ENCODE results near the gene CAPNS1.
"Not testable (repeated sequence)": the region's sequence is repeated elsewhere in the genome, so short reads cannot be mapped to it uniquely, and the experiment has no call there.

Gene CAPNS1

GRCh38 chr19:36114721-36115452 is 25.0 kb upstream of the CAPNS1 start, which contains the start of gene POLR2I:
TSS of gene POLR2I (minus strand) at chr19:36114875. CDS start at chr19:36114856, 19 bp downstream.
- DNase-seq = peak; percentile 98

GRCh38 chr19:36115453-36116343 is 24.2 kb upstream of the CAPNS1 start, which contains the start of gene TBCB:
TSS of gene TBCB (plus strand) at chr19:36115468. CDS start at chr19:36115561, 93 bp downstream.
- peak; percentile 93 to 95 for DNase-seq

GRCh38 chr19:36116344-36116637 is 23.6 kb upstream of the CAPNS1 start:
- DNase-seq = no peak

GRCh38 chr19:36120092-36120983 is 19.5 kb upstream of the CAPNS1 start:
- DNase-seq = no peak

GRCh38 chr19:36120984-36121358 is 18.9 kb upstream of the CAPNS1 start:
- DNase-seq = no peak

GRCh38 chr19:36121486-36122124 is 18.3 kb upstream of the CAPNS1 start:
- no peak for DNase-seq

- DNase-seq = peak in 1 of 2 experiments; percentile 27
Measured at GRCh38 chr19:36125557-36125956, 14.3 kb upstream of the CAPNS1 start.

- no peak for DNase-seq
Measured at GRCh38 chr19:36128392-36128736, 11.5 kb upstream of the CAPNS1 start.

- DNase-seq = not testable (repeated sequence)
Measured at GRCh38 chr19:36131221-36131620, 8.6 kb upstream of the CAPNS1 start.

GRCh38 chr19:36134867-36135266 is 5.0 kb upstream of the CAPNS1 start:
- DNase-seq = not testable (repeated sequence)

GRCh38 chr19:36136964-36137686 is 2.7 kb upstream of the CAPNS1 start:
- peak in 1 of 2 experiments; percentile 19 for DNase-seq

GRCh38 chr19:36139120-36139472 is 770 bp upstream of the CAPNS1 start:
- no peak for DNase-seq

- peak; percentile 49 to 62 for DNase-seq
Measured at GRCh38 chr19:36140304-36141038, 605 bp downstream of the CAPNS1 start.

- DNase-seq = peak; percentile 92 to 93
Measured at GRCh38 chr19:36141039-36141927, 1.4 kb downstream of the CAPNS1 start.

- DNase-seq = no peak
Measured at GRCh38 chr19:36142046-36142445, 2.2 kb downstream of the CAPNS1 start.

GRCh38 chr19:36142496-36142895 is 2.6 kb downstream of the CAPNS1 start:
- DNase-seq = no peak

GRCh38 chr19:36144624-36145023 is 4.8 kb downstream of the CAPNS1 start:
- DNase-seq = no peak

- DNase-seq = no peak
Measured at GRCh38 chr19:36149673-36150406, 10.0 kb downstream of the CAPNS1 start.

- no peak for DNase-seq
Measured at GRCh38 chr19:36150586-36150985, 10.7 kb downstream of the CAPNS1 start.
